ENCODE measurements around the gene CRYBG1. TPM values are rescaled to one million over a fixed set of nuclear protein-coding genes. Genes with fewer than 3 reads are reported as not detected.
A peak's percentile ranks its signal among the peaks of the same experiment; 100 is the strongest.

The CRYBG1 gene
- total and polyA plus RNA-seq, 2 of the 4 experiments (the other 2 are of a cell fraction) = 0.38 to 1.1 TPM

GRCh38 chr6:106474466-106474865 lies 113.9 kb downstream of the CRYBG1 start:
- Histone ChIP-seq H4K8ac (ENCODE audit: low read depth in 2 of 2, low read length in 2 of 2) (no peak overlapping the region), H3K9me3 (ENCODE audit: control insufficient read depth, insufficient read depth, low read length) (no peaks in the 10 kb centered on the region), H3K4ac (ENCODE audit: low read depth, low read length) (no peak overlapping the region), H2BK15ac (ENCODE audit: low read depth, low read length) (no peak overlapping the region), H2AFZ (replicated peaks; ENCODE audit: low read length, poor library complexity) (no peak overlapping the region), H2BK20ac (ENCODE audit: low read depth, low read length) (no peak overlapping the region), H3K79me1 (ENCODE audit: low read depth in 1 of 2, low read length in 2 of 2) (no peaks in the 10 kb centered on the region), H3K9ac (ENCODE audit: low read depth, low read length) (no peak overlapping the region), H4K20me1 (ENCODE audit: insufficient read depth, low read length) (no peaks in the 10 kb centered on the region), H4K5ac (ENCODE audit: low read depth, low read length) (no peak overlapping the region), H2AK5ac (ENCODE audit: low read depth, low read length) (peak overlapping the region; percentile 4; the same call in 1 of the 2 replicates), H3K27me3 (ENCODE audit: control insufficient read depth, insufficient read depth, low read length) (peaks cover 12% of the 10 kb centered on the region), H3K4me2 (ENCODE audit: low read depth, low read length) (no peak overlapping the region), H3K4me3 (ENCODE audit: insufficient read depth, low read depth, low read length) (no peak overlapping the region), H3K14ac (replicated peaks; ENCODE audit: low read depth, low read length) (no peak overlapping the region), H3K23ac (ENCODE audit: low read depth, low read length) (no peak overlapping the region; the same call in 1 of the 2 replicates), H3K36me3 (ENCODE audit: control insufficient read depth, insufficient read depth, low read length) (no peaks in the 10 kb centered on the region), H3K9me1 (ENCODE audit: insufficient read depth, low read length) (peaks cover 5% of the 10 kb centered on the region), H2BK120ac (ENCODE audit: low read depth, low read length) (no peak overlapping the region), H3K4me1 (ENCODE audit: control insufficient read depth, insufficient read depth, low read length) (peaks cover 4% of the 10 kb centered on the region; the same call in 1 of the 2 replicates), H3K27ac (ENCODE audit: insufficient read depth, low read length) (no peak overlapping the region), H3K56ac (ENCODE audit: extremely low read depth, insufficient read depth, low read length) (no peak overlapping the region), H2AK9ac (replicated peaks; ENCODE audit: low read depth, low read length, poor library complexity) (no peak overlapping the region), H3K18ac (ENCODE audit: low read depth, low read length) (peak overlapping the region; percentile 75; the same call in 1 of the 2 replicates), H4K91ac (ENCODE audit: insufficient read depth, low read depth, low read length) (peak overlapping the region; percentile 40; the same call in 1 of the 2 replicates), H2BK5ac (ENCODE audit: low read depth, low read length, poor library complexity, severe bottlenecking) (no peak overlapping the region)
- intact Hi-C loops (cut with micrococcal nuclease) (no loop called here), in situ Hi-C loops (cut with MboI; ENCODE audit: low sequenced_read_pairs) (no loop called here), dilution Hi-C loops (cut with HindIII; ENCODE audit: low sequenced_read_pairs, unreplicated experiment) (loop anchor here (25.0 kb wide), 1 partner anchor 488 kb away; the partner anchor contains the start of gene CD24)
- CTCF ChIA-PET = interaction anchor here (0.8 to 1.5 kb wide), 4 partner anchors 26 to 640 kb away, joined by 3 to 5 read pairs (median 3); no protein-coding TSS in a partner anchor
- TF ChIP-seq, protein P1, sequence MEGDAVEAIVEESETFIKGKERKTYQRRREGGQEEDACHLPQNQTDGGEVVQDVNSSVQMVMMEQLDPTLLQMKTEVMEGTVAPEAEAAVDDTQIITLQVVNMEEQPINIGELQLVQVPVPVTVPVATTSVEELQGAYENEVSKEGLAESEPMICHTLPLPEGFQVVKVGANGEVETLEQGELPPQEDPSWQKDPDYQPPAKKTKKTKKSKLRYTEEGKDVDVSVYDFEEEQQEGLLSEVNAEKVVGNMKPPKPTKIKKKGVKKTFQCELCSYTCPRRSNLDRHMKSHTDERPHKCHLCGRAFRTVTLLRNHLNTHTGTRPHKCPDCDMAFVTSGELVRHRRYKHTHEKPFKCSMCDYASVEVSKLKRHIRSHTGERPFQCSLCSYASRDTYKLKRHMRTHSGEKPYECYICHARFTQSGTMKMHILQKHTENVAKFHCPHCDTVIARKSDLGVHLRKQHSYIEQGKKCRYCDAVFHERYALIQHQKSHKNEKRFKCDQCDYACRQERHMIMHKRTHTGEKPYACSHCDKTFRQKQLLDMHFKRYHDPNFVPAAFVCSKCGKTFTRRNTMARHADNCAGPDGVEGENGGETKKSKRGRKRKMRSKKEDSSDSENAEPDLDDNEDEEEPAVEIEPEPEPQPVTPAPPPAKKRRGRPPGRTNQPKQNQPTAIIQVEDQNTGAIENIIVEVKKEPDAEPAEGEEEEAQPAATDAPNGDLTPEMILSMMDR (conservative IDR thresholded peaks at IDR 0.05; ENCODE audit: low read depth, low read length) = no peak
- POLR2A ChIA-PET (ENCODE audit: unreplicated experiment) = no interaction called here
- no TSS peak for BruUV-seq (replicated peaks)
- DNase-seq (no peak), ATAC-seq (ENCODE audit: low read depth) (no peak)
- WGBS, 2 experiments (ENCODE audit: extremely low coverage in 2 of 2, insufficient read length in 1 of 2) = 94% methylated on average over 2 of the region's 5 CpGs; no CpG with 5 or more reads in 1 of the 2 experiments

All from IMR-90 (cell line).